ENCODE measurements around the gene SPTBN1.
A peak's percentile ranks its signal among the peaks of the same experiment; 100 is the strongest.

SPTBN1 gene

GRCh38 chr2:54629914-54630857 lies 174.1 kb downstream of the SPTBN1 start:
- no peaks in the 10 kb centered on the region for H3K9me3 ChIP-seq (ENCODE audit: control insufficient read depth, low read length)
- H3K36me3 ChIP-seq (ENCODE audit: control insufficient read depth, insufficient read depth, low read length, severe bottlenecking), result peaks cover 92% of the 10 kb centered on the region
- DNase-seq (ENCODE audit: low read depth), result no peak
- no peak overlapping the region for H3K4me3 ChIP-seq (ENCODE audit: low read length)
- H3K4me1 ChIP-seq (ENCODE audit: control insufficient read depth, insufficient read depth, low read length), result peaks cover 54% of the 10 kb centered on the region
- no peak overlapping the region for H3K9ac ChIP-seq (ENCODE audit: low read length)
- H3K27me3 ChIP-seq (replicated peaks; ENCODE audit: control insufficient read depth, insufficient read depth, low read length), result no peaks in the 10 kb centered on the region

GRCh38 chr2:54630858-54631497 lies 174.9 kb downstream of the SPTBN1 start:
- H3K4me3 ChIP-seq (ENCODE audit: low read length), result no peak overlapping the region
- DNase-seq (ENCODE audit: low read depth), result no peak
- no peaks in the 10 kb centered on the region for H3K9me3 ChIP-seq (ENCODE audit: control insufficient read depth, low read length)
- no peak overlapping the region for H3K9ac ChIP-seq (ENCODE audit: low read length)
- no peaks in the 10 kb centered on the region for H3K27me3 ChIP-seq (replicated peaks; ENCODE audit: control insufficient read depth, insufficient read depth, low read length)
- H3K4me1 ChIP-seq (ENCODE audit: control insufficient read depth, insufficient read depth, low read length), result peaks cover 60% of the 10 kb centered on the region
- peaks cover 86% of the 10 kb centered on the region for H3K36me3 ChIP-seq (ENCODE audit: control insufficient read depth, insufficient read depth, low read length, severe bottlenecking)

GRCh38 chr2:54631755-54632154 lies 175.6 kb downstream of the SPTBN1 start:
- no peaks in the 10 kb centered on the region for H3K9me3 ChIP-seq (ENCODE audit: control insufficient read depth, low read length)
- peaks cover 63% of the 10 kb centered on the region for H3K4me1 ChIP-seq (ENCODE audit: control insufficient read depth, insufficient read depth, low read length)
- DNase-seq (ENCODE audit: low read depth), result no peak
- peaks cover 81% of the 10 kb centered on the region for H3K36me3 ChIP-seq (ENCODE audit: control insufficient read depth, insufficient read depth, low read length, severe bottlenecking)
- no peak overlapping the region for H3K4me3 ChIP-seq (ENCODE audit: low read length)
- no peak overlapping the region for H3K9ac ChIP-seq (ENCODE audit: low read length)
- no peaks in the 10 kb centered on the region for H3K27me3 ChIP-seq (replicated peaks; ENCODE audit: control insufficient read depth, insufficient read depth, low read length)

- no peak overlapping the region for H3K4me3 ChIP-seq (ENCODE audit: low read length)
- peak; percentile 17 for DNase-seq (ENCODE audit: low read depth)
- H3K4me1 ChIP-seq (ENCODE audit: control insufficient read depth, insufficient read depth, low read length), result peaks cover 62% of the 10 kb centered on the region
- H3K9me3 ChIP-seq (ENCODE audit: control insufficient read depth, low read length), result no peaks in the 10 kb centered on the region
- H3K27me3 ChIP-seq (replicated peaks; ENCODE audit: control insufficient read depth, insufficient read depth, low read length), result no peaks in the 10 kb centered on the region
- peaks cover 83% of the 10 kb centered on the region for H3K36me3 ChIP-seq (ENCODE audit: control insufficient read depth, insufficient read depth, low read length, severe bottlenecking)
- no peak overlapping the region for H3K9ac ChIP-seq (ENCODE audit: low read length)
Measured at GRCh38 chr2:54632733-54633692, 176.9 kb downstream of the SPTBN1 start.

GRCh38 chr2:54634021-54634420 lies 177.9 kb downstream of the SPTBN1 start:
- peaks cover 83% of the 10 kb centered on the region for H3K36me3 ChIP-seq (ENCODE audit: control insufficient read depth, insufficient read depth, low read length, severe bottlenecking)
- no peaks in the 10 kb centered on the region for H3K9me3 ChIP-seq (ENCODE audit: control insufficient read depth, low read length)
- H3K27me3 ChIP-seq (replicated peaks; ENCODE audit: control insufficient read depth, insufficient read depth, low read length), result no peaks in the 10 kb centered on the region
- H3K4me1 ChIP-seq (ENCODE audit: control insufficient read depth, insufficient read depth, low read length), result peaks cover 62% of the 10 kb centered on the region
- no peak overlapping the region for H3K4me3 ChIP-seq (ENCODE audit: low read length)
- no peak for DNase-seq (ENCODE audit: low read depth)
- H3K9ac ChIP-seq (ENCODE audit: low read length), result no peak overlapping the region

- peaks cover 59% of the 10 kb centered on the region for H3K4me1 ChIP-seq (ENCODE audit: control insufficient read depth, insufficient read depth, low read length)
- H3K36me3 ChIP-seq (ENCODE audit: control insufficient read depth, insufficient read depth, low read length, severe bottlenecking), result peaks cover 83% of the 10 kb centered on the region
- peak overlapping the region; percentile 46 for H3K9ac ChIP-seq (ENCODE audit: low read length)
- peak overlapping the region; percentile 58 for H3K4me3 ChIP-seq (ENCODE audit: low read length)
- peak; percentile 62 for DNase-seq (ENCODE audit: low read depth)
- H3K9me3 ChIP-seq (ENCODE audit: control insufficient read depth, low read length), result no peaks in the 10 kb centered on the region
- H3K27me3 ChIP-seq (replicated peaks; ENCODE audit: control insufficient read depth, insufficient read depth, low read length), result no peaks in the 10 kb centered on the region
Measured at GRCh38 chr2:54634564-54635511, 178.7 kb downstream of the SPTBN1 start.

GRCh38 chr2:54635554-54636152 lies 179.5 kb downstream of the SPTBN1 start:
- Histone ChIP-seq H3K27me3 (replicated peaks; ENCODE audit: control insufficient read depth, insufficient read depth, low read length) (no peaks in the 10 kb centered on the region), H3K4me3 (ENCODE audit: low read length) (peak overlapping the region; percentile 58), H3K4me1 (ENCODE audit: control insufficient read depth, insufficient read depth, low read length) (peaks cover 54% of the 10 kb centered on the region), H3K36me3 (ENCODE audit: control insufficient read depth, insufficient read depth, low read length, severe bottlenecking) (peaks cover 83% of the 10 kb centered on the region), H3K9ac (ENCODE audit: low read length) (peak overlapping the region; percentile 46), H3K9me3 (ENCODE audit: control insufficient read depth, low read length) (no peaks in the 10 kb centered on the region)
- DNase-seq (ENCODE audit: low read depth), result peak; percentile 47

GRCh38 chr2:54636415-54637139 lies 180.4 kb downstream of the SPTBN1 start:
- Histone ChIP-seq H3K36me3 (ENCODE audit: control insufficient read depth, insufficient read depth, low read length, severe bottlenecking) (peaks cover 78% of the 10 kb centered on the region), H3K9ac (ENCODE audit: low read length) (no peak overlapping the region), H3K4me1 (ENCODE audit: control insufficient read depth, insufficient read depth, low read length) (peaks cover 54% of the 10 kb centered on the region), H3K9me3 (ENCODE audit: control insufficient read depth, low read length) (no peaks in the 10 kb centered on the region), H3K27me3 (replicated peaks; ENCODE audit: control insufficient read depth, insufficient read depth, low read length) (no peaks in the 10 kb centered on the region), H3K4me3 (ENCODE audit: low read length) (no peak overlapping the region)
- DNase-seq (ENCODE audit: low read depth), result no peak

GRCh38 chr2:54638103-54638502 lies 182.0 kb downstream of the SPTBN1 start:
- no peaks in the 10 kb centered on the region for H3K9me3 ChIP-seq (ENCODE audit: control insufficient read depth, low read length)
- H3K4me1 ChIP-seq (ENCODE audit: control insufficient read depth, insufficient read depth, low read length), result peaks cover 50% of the 10 kb centered on the region
- DNase-seq (ENCODE audit: low read depth), result no peak
- no peaks in the 10 kb centered on the region for H3K27me3 ChIP-seq (replicated peaks; ENCODE audit: control insufficient read depth, insufficient read depth, low read length)
- H3K9ac ChIP-seq (ENCODE audit: low read length), result no peak overlapping the region
- H3K36me3 ChIP-seq (ENCODE audit: control insufficient read depth, insufficient read depth, low read length, severe bottlenecking), result peaks cover 74% of the 10 kb centered on the region
- no peak overlapping the region for H3K4me3 ChIP-seq (ENCODE audit: low read length)
